Endodermal cell (in vitro differentiated cells): Measurements from ENCODE around the gene ATRN. TPM values are rescaled to one million over a fixed set of nuclear protein-coding genes. Genes with fewer than 3 reads are reported as not detected.
A peak's percentile ranks its signal among the peaks of the same experiment; 100 is the strongest.

Experiments
- DNase-seq: peaks from one replicate; pipeline ENCODE4 v3.0.0-alpha.2; 2017
- H3K27ac ChIP-seq: 2 replicates; pipeline ENCODE4 v1.5.1; 2013; ENCODE audit warnings: mild to moderate bottlenecking, low read depth, low read length, moderate library complexity
- H3K27me3 ChIP-seq: 2 replicates; pipeline ENCODE4 v1.6.1; 2013; ENCODE audit warnings: mild to moderate bottlenecking, low read length, moderate library complexity; ENCODE audit not compliant: insufficient read depth, control insufficient read depth, poor library complexity, severe bottlenecking
- H3K36me3 ChIP-seq: 2 replicates; pipeline ENCODE4 v1.7.0; 2013; ENCODE audit warnings: mild to moderate bottlenecking, low read length, moderate library complexity; ENCODE audit not compliant: control insufficient read depth, insufficient read depth
- H3K4me1 ChIP-seq: one replicate; pipeline ENCODE4 v1.7.0; 2013; ENCODE audit warnings: low read length; ENCODE audit not compliant: control insufficient read depth, insufficient read depth
- H3K4me3 ChIP-seq: 2 replicates; pipeline ENCODE4 v1.5.1; 2013; ENCODE audit warnings: mild to moderate bottlenecking, low read length, moderate library complexity
- H3K9ac ChIP-seq: 2 replicates; pipeline ENCODE4 v1.6.1; 2013; ENCODE audit warnings: mild to moderate bottlenecking, low read length, moderate library complexity; ENCODE audit not compliant: poor library complexity, severe bottlenecking; ENCODE audit errors: extremely low read depth
- H3K9me3 ChIP-seq: 2 replicates; pipeline ENCODE4 v1.6.1; 2013; ENCODE audit warnings: mild to moderate bottlenecking, low read length, moderate library complexity; ENCODE audit not compliant: control insufficient read depth
- H3K27ac Mint-ChIP-seq: 2 replicates; pipeline ENCODE4 v1.8.0; 2020; ENCODE audit warnings: mixed read lengths
- H3K27me3 Mint-ChIP-seq: 2 replicates; pipeline ENCODE4 v1.8.0; 2021; ENCODE audit warnings: mild to moderate bottlenecking, mixed read lengths; ENCODE audit not compliant: insufficient read depth
- H3K36me3 Mint-ChIP-seq: 2 replicates; pipeline ENCODE4 v1.8.0; 2020; ENCODE audit warnings: low read depth, mixed read lengths
- H3K4me1 Mint-ChIP-seq: 2 replicates; pipeline ENCODE4 v1.8.0; 2020; ENCODE audit warnings: mixed read lengths
- H3K4me3 Mint-ChIP-seq: 2 replicates; pipeline ENCODE4 v1.8.0; 2020; ENCODE audit warnings: mild to moderate bottlenecking, moderate library complexity, mixed read lengths
- H3K9me3 Mint-ChIP-seq: 2 replicates; pipeline ENCODE4 v1.8.0; 2020; ENCODE audit warnings: mild to moderate bottlenecking, mixed read lengths
- CTCF ChIP-seq: fragments of 200-600 bp; sonication (generic); conservative IDR thresholded peaks from 2 replicates; pipeline ENCODE4 v1.5.0; 2021; ENCODE audit warnings: antibody characterized with exemption, mild to moderate bottlenecking
- WGBS, 2 experiments: methylation state at CpG; one replicate each; pipeline versions ENCODE4 v1.1.5 to v1.1.7; 2013; ENCODE audit warnings: missing lambda C conversion rate in 2 of 2, mixed read lengths in 1 of 2; ENCODE audit not compliant: insufficient coverage in 1 of 2, insufficient read length in 1 of 2; 5-methylcytosine and 5-hydroxymethylcytosine counted together
- total RNA-seq, 2 donors: library from RNA; stranded (reverse); fragmentation: NEBNext Ultra II Directional in 1 of 2; extraction: Animal tissue kit (Norgen Biotek cat#: 25700) in 1 of 2; gene quantifications; 2 replicates in 1 of 2; 3 replicates in 1 of 2; pipeline ENCODE4 v1.2.1, GENCODE V29; 2021

Gene ATRN
- total RNA-seq, 2 donors from 2014 or later, result 27.4 to 31.2 TPM

GRCh38 chr20:3658716-3659491 lies 188.1 kb downstream of the ATRN start:
- Histone ChIP-seq H3K36me3 (no peaks in the 10 kb centered on the region), H3K9ac (no peak overlapping the region), H3K4me3 (no peak overlapping the region), H3K27me3 (peaks cover 47% of the 10 kb centered on the region), H3K27ac (no peak overlapping the region), H3K9me3 (no peaks in the 10 kb centered on the region), H3K4me1 (no peaks in the 10 kb centered on the region)
- H3K27ac Mint-ChIP-seq, result no peak overlapping the region
- H3K4me3 Mint-ChIP-seq, result no peak overlapping the region
- H3K27me3 Mint-ChIP-seq, result peaks cover 67% of the 10 kb centered on the region
- TF ChIP-seq CTCF, result no peak
- peaks cover 7% of the 10 kb centered on the region for H3K9me3 Mint-ChIP-seq
- DNase-seq, result no peak
- H3K36me3 Mint-ChIP-seq, result no peaks in the 10 kb centered on the region
- 91 to 100% methylated on average over 2 to 8 of the region's 8 CpGs for WGBS, 2 experiments
- peaks cover 3% of the 10 kb centered on the region for H3K4me1 Mint-ChIP-seq

- Mint-ChIP-seq H3K9me3 (peaks cover 7% of the 10 kb centered on the region), H3K27ac (no peak overlapping the region), H3K4me3 (peak overlapping the region; percentile 20), H3K27me3 (peaks cover 68% of the 10 kb centered on the region), H3K4me1 (peaks cover 3% of the 10 kb centered on the region), H3K36me3 (no peaks in the 10 kb centered on the region)
- Histone ChIP-seq H3K4me3 (no peak overlapping the region), H3K36me3 (no peaks in the 10 kb centered on the region), H3K4me1 (no peaks in the 10 kb centered on the region), H3K27ac (no peak overlapping the region), H3K9me3 (no peaks in the 10 kb centered on the region), H3K27me3 (peaks cover 47% of the 10 kb centered on the region), H3K9ac (no peak overlapping the region)
- TF ChIP-seq CTCF, result peak; percentile 47
- 86 to 95% methylated on average over 7 to 11 of the region's 12 CpGs for WGBS, 2 experiments
- no peak for DNase-seq
These were observed 188.9 kb downstream of the ATRN start for GRCh38 chr20:3659492-3660261.

- 16 to 26% methylated on average over 25 to 75 of the region's 75 CpGs for WGBS, 2 experiments
- Histone ChIP-seq H3K36me3 (no peaks in the 10 kb centered on the region), H3K4me1 (no peaks in the 10 kb centered on the region), H3K9ac (no peak overlapping the region), H3K27ac (no peak overlapping the region), H3K9me3 (no peaks in the 10 kb centered on the region), H3K4me3 (no peak overlapping the region), H3K27me3 (peaks cover 47% of the 10 kb centered on the region)
- peaks cover 69% of the 10 kb centered on the region for H3K27me3 Mint-ChIP-seq
- H3K4me3 Mint-ChIP-seq, result no peak overlapping the region
- H3K4me1 Mint-ChIP-seq, result peaks cover 3% of the 10 kb centered on the region
- no peak for TF ChIP-seq CTCF
- peaks cover 5% of the 10 kb centered on the region for H3K9me3 Mint-ChIP-seq
- H3K27ac Mint-ChIP-seq, result no peak overlapping the region
- no peak for DNase-seq
- no peaks in the 10 kb centered on the region for H3K36me3 Mint-ChIP-seq
These were observed 189.6 kb downstream of the ATRN start for GRCh38 chr20:3660262-3661059.
